SW480 (cell line): Measurements from ENCODE around the gene GOLPH3L.
"Not testable (repeated sequence)": the region's sequence is repeated elsewhere in the genome, so short reads cannot be mapped to it uniquely, and the experiment has no call there.

Source experiments
- DNase-seq: peaks from one replicate; pipeline ENCODE4 v3.0.0-alpha.2; 2016; ENCODE audit warnings: low spot score

GOLPH3L gene

GRCh38 chr1:150615346-150616201 lies 81.4 kb downstream of the GOLPH3L start:
- no peak for DNase-seq

GRCh38 chr1:150613061-150613920 lies 83.7 kb downstream of the GOLPH3L start:
- DNase-seq, result peak; percentile 77

- DNase-seq, result no peak
These were observed 85.0 kb downstream of the GOLPH3L start for GRCh38 chr1:150612014-150612345.

- DNase-seq, result no peak
These were observed 86.4 kb downstream of the GOLPH3L start for GRCh38 chr1:150610576-150610975.

- DNase-seq, result no peak
These were observed 87.2 kb downstream of the GOLPH3L start for GRCh38 chr1:150609732-150610131.

- DNase-seq, result no peak
These were observed 90.4 kb downstream of the GOLPH3L start for GRCh38 chr1:150606463-150607142.

- not testable (repeated sequence) for DNase-seq
These were observed 91.6 kb downstream of the GOLPH3L start for GRCh38 chr1:150605451-150605731.

GRCh38 chr1:150604226-150604588 lies 92.7 kb downstream of the GOLPH3L start:
- no peak for DNase-seq

- DNase-seq, result no peak
These were observed 93.2 kb downstream of the GOLPH3L start for GRCh38 chr1:150603711-150604110.

GRCh38 chr1:150602372-150602771 lies 94.6 kb downstream of the GOLPH3L start:
- DNase-seq, result not testable (repeated sequence)

GRCh38 chr1:150601540-150601939 lies 95.4 kb downstream of the GOLPH3L start:
- DNase-seq, result no peak

GRCh38 chr1:150598346-150598745 lies 98.6 kb downstream of the GOLPH3L start:
- not testable (repeated sequence) for DNase-seq

GRCh38 chr1:150596976-150597375 lies 100.0 kb downstream of the GOLPH3L start:
- no peak for DNase-seq
